Pancreas (tissue), 10 donors: ENCODE results near the gene DGKH. TPM values are rescaled to one million over a fixed set of nuclear protein-coding genes. Genes with fewer than 3 reads are reported as not detected.

ENCODE experiments used
- ATAC-seq, 4 donors: fragments of 200-7000 bp; cut with Tn5 transposase; one replicate each; pipeline versions ENCODE4 v1.8.0 to v1.9.1; 2020; ENCODE audit warnings: mild to moderate bottlenecking in 4 of 4, moderate library complexity in 4 of 4
- DNase-seq, 6 donors: peaks; one replicate each; pipeline ENCODE4 v3.0.0-alpha.2; 2020
- FAIRE-seq: peaks from 2 replicates; lab custom pipeline; 2012; peaks lifted over from hg19 to GRCh38; lab: Jason Lieb, UNC
- H3K27ac ChIP-seq, 4 donors: fragments of 200-600 bp; sonication (generic); 1 replicate in 3 of 4; 2 replicates in 1 of 4; pipeline versions ENCODE4 v1.5.0 to v1.8.0; 2020
- H3K27me3 ChIP-seq, 4 donors: fragments of 200-600 bp; one replicate each; pipeline ENCODE4 v1.8.0; 2021
- H3K36me3 ChIP-seq, 3 donors: fragments of 200-600 bp; sonication (generic) in 1 of 3; one replicate each; pipeline versions ENCODE4 v1.5.0 to v1.8.0; 2020 to 2021
- H3K4me1 ChIP-seq, 3 donors: fragments of 200-600 bp; one replicate each; pipeline ENCODE4 v1.8.0; 2021
- H3K4me3 ChIP-seq, 4 donors: fragments of 200-600 bp; sonication (generic) in 2 of 4; one replicate each; pipeline versions ENCODE4 v1.5.0 to v1.8.0; 2020 to 2021
- H3K9me3 ChIP-seq, 4 donors: fragments of 200-600 bp; one replicate each; pipeline ENCODE4 v1.8.0; 2021
- WGBS, 2 donors: extraction: QIAGEN DNeasy Blood & Tissue Kit; methylation state at CpG; one replicate each; pipeline ENCODE4 v1.1.7; 2013; 5-methylcytosine and 5-hydroxymethylcytosine counted together
- intact Hi-C, 3 donors: fragments of 100-400 bp; cut with DNase I; formaldehyde crosslinking; loops; one replicate each; pipeline versions ENCODE4 v1.11.1 to v1.14.2; 2022
- polyA plus RNA-seq, 2 donors: library from polyadenylated mRNA; stranded (reverse); fragments of 200-250 nt; gene quantifications; one replicate each; pipeline ENCODE4 v1.2.3, GENCODE V29; 2013
- total RNA-seq, 6 donors: library from RNA; stranded (reverse); fragmentation: NEBNext Ultra II Directional in 4 of 6; extraction: Animal tissue kit (Norgen Biotek cat#: 25700) in 4 of 6; gene quantifications; one replicate each; pipeline versions ENCODE4 v1.2.1 to v1.2.4, GENCODE V29; 2021 to 2023
- TF ChIP-seq, protein P1 (sequence below), 4 donors: fragments of 200-600 bp; sonication (generic) in 3 of 4; IDR thresholded peaks; one replicate each; pipeline versions ENCODE4 v1.5.0 to v1.8.0; 2021; ENCODE audit warnings: antibody characterized with exemption in 4 of 4
- donor health status: healthy with polysubstance abuse.
- donor health status: DM: no; HTN: no; CAD: no; lungs with moderate emphysema.
- donor health status: DM: no; HTN: no; CAD: no.
- donor health status: control.
- donor health status: control.
- donor health status: Bipolar disorder and iron deficiency.
- donor health status: DM: yes; HTN: yes; CAD: no.
- donor health status: DM: no; HTN: no; CAD: no.
- donor health status: DM: no; HTN: no; CAD: no.
- donor health status: DM: yes; HTN: yes; CAD: no.

The DGKH gene
- total and polyA plus RNA-seq, 8 donors: 0.87 to 5.0 (median 1.6) TPM

DNA sequence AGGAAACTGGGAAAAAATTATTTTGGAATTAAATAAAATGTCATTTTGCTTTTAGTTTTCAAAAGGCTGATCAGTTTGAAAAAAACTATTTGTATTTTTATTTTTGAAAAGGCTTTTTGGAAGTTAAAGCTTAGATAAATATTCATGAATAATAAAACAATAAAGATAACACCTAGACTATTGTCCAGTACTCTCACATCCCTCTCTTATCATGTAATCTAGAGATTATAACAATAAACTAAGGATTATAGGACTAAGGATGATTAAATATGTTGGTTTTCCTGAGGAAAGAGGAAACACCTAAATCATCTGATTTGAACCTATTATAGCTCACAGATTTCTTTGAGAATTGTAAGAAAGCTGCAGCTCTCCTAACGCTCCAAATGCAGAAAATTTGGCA, 142.1 kb downstream of the DGKH start:
- 70 to 78% methylated on average over 1 of the region's 1 CpG for WGBS, 2 donors
- no peaks in the 10 kb centered on the region for H3K9me3 ChIP-seq

DNA sequence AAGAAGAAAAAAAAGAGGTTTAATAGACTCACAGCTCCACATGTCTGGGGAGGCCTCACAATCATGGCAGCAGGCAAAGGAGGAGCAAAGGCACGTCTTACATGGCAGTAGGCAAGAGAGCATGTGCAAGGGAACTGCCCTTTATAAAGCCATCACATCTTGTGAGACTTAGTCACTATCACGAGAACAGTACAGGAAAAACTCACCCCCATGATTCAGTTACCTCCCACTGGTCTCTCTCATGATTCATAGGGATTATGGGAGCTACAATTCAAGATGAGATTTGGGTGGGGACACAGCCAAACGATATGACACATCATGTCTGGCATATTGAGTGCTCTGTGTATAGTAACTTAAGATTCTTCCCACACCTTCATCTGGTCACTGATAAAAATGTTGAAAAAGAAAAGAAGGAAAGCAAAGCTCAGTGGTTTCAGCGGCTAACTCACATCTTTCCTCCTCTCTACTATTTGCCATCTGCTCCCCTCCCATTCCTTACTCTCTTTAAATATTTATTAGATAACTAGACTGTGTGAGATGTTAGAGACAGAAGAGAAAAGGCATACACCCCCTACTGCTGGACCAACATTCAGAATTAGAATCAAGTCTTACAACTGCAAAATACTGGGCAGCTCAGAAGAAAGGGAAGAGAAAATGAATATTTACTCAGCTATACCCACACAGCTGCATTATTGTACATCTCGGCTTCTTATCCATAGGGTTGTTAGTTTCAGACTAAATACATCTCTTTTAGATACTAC, 163.4 kb downstream of the DGKH start:
- no peak for DNase-seq
- TF ChIP-seq, protein P1, sequence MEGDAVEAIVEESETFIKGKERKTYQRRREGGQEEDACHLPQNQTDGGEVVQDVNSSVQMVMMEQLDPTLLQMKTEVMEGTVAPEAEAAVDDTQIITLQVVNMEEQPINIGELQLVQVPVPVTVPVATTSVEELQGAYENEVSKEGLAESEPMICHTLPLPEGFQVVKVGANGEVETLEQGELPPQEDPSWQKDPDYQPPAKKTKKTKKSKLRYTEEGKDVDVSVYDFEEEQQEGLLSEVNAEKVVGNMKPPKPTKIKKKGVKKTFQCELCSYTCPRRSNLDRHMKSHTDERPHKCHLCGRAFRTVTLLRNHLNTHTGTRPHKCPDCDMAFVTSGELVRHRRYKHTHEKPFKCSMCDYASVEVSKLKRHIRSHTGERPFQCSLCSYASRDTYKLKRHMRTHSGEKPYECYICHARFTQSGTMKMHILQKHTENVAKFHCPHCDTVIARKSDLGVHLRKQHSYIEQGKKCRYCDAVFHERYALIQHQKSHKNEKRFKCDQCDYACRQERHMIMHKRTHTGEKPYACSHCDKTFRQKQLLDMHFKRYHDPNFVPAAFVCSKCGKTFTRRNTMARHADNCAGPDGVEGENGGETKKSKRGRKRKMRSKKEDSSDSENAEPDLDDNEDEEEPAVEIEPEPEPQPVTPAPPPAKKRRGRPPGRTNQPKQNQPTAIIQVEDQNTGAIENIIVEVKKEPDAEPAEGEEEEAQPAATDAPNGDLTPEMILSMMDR (IDR thresholded peaks at IDR 0.05): no peak
- no peak for ATAC-seq
- no peak overlapping the region for H3K4me3 ChIP-seq
- FAIRE-seq: no peak
- no peaks in the 10 kb centered on the region for H3K9me3 ChIP-seq
- 79% methylated on average over 5 of the region's 5 CpGs for WGBS, 2 donors
- no peaks in the 10 kb centered on the region for H3K4me1 ChIP-seq
- intact Hi-C loops: no loop called here
- H3K27me3 ChIP-seq: no peaks in the 10 kb centered on the region
- H3K36me3 ChIP-seq: no peaks in the 10 kb centered on the region
- H3K27ac ChIP-seq: no peak overlapping the region

More for the DNA sequence above, 142.1 kb downstream of the DGKH start:
- Histone ChIP-seq H3K36me3 (no peaks in the 10 kb centered on the region), H3K27ac (no peak overlapping the region), H3K27me3 (no peaks in the 10 kb centered on the region), H3K4me1 (no peaks in the 10 kb centered on the region), H3K4me3 (no peak overlapping the region)
- intact Hi-C loops: no loop called here
- TF ChIP-seq, protein P1 (IDR thresholded peaks at IDR 0.05): no peak
- peak; percentile 17 for FAIRE-seq
- no peak for ATAC-seq
- DNase-seq: no peak

DNA sequence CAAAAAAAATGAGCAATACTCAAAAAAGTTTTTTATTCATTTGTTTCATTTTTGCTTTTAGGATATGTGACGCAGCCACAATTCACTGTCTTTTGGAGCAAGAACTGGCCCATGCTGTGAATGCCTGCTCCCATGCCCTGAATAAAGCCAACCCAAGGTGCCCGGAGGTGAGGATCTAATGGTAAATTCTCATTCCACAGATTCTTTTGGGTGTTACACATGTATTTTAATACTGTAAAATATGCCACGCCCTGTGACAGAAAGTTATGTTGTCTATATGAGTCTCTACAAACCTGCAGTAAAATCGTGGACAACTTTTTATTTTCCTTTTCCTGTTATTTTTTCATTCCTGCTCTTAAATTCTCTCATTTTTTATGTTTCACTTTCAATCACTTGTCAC, 166.0 kb downstream of the DGKH start:
- no peak overlapping the region for H3K4me3 ChIP-seq
- TF ChIP-seq, protein P1 (IDR thresholded peaks at IDR 0.05): no peak
- DNase-seq: no peak
- no peaks in the 10 kb centered on the region for H3K27me3 ChIP-seq
- no peaks in the 10 kb centered on the region for H3K36me3 ChIP-seq
- no peaks in the 10 kb centered on the region for H3K4me1 ChIP-seq
- H3K9me3 ChIP-seq: no peaks in the 10 kb centered on the region
- H3K27ac ChIP-seq: no peak overlapping the region
- no peak for ATAC-seq
- intact Hi-C loops: no loop called here
- FAIRE-seq: no peak
- 66 to 81% methylated on average over 4 of the region's 4 CpGs for WGBS, 2 donors

DNA sequence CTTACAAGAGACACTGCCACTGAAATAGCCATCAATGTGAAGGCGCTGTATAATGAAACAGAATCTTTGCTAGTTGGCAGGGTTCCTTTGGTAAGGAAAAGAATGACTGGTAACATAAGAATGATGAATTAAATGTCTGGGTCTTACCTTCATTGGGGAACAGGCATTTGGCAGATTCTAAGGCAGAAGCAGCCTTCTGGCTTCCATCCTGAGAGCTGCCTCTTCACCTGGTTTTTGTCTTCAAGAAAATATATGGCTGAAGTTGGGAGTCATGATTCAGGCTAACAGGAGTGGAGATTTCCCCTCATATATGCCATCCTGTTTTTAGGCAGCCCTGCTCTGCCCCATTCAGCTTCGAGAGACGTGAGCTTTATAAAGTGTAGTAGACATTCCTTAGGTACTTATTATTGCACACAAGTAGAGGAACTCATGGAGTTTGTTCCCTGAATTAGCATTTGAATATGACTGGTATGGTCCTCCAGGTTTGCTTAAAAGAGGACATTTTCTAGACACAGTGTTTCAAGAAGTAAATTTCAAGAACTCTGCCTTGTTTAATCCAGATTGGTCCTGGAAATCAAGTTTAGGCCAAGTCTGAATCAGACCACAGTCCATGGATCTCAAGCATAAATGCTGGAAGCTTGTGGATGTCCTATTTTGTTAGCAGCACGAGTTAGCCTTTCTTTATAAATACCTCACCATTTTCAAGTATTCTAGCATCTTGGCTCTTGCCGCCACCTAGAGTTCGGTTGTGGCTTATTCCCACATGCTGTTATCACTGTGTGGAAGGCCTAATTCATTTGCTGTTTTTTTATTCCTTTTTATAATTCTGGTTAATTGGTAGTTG, 167.4 kb downstream of the DGKH start:
- no peaks in the 10 kb centered on the region for H3K9me3 ChIP-seq
- no peak for FAIRE-seq
- no peaks in the 10 kb centered on the region for H3K4me1 ChIP-seq
- TF ChIP-seq, protein P1 (IDR thresholded peaks at IDR 0.05): peak in 1 of 4 donors; percentile 14
- WGBS, 2 donors: 56 to 62% methylated on average over 6 of the region's 6 CpGs
- intact Hi-C loops: no loop called here
- peak in 2 of 4 donors; percentile 50 to 55 for ATAC-seq
- DNase-seq: no peak
- H3K4me3 ChIP-seq: no peak overlapping the region
- H3K36me3 ChIP-seq: no peaks in the 10 kb centered on the region
- H3K27ac ChIP-seq: no peak overlapping the region
- H3K27me3 ChIP-seq: no peaks in the 10 kb centered on the region
